ENCODE measurements around the gene FAM53C. TPM values are rescaled to one million over a fixed set of nuclear protein-coding genes. Genes with fewer than 3 reads are reported as not detected.

Gene FAM53C
- total and polyA plus RNA-seq, 10 of the 15 experiments (the other 5 are each of a cell fraction or from before 2014, with no cell fraction given), result 8.0 to 31.3 (median 24.0) TPM

DNA sequence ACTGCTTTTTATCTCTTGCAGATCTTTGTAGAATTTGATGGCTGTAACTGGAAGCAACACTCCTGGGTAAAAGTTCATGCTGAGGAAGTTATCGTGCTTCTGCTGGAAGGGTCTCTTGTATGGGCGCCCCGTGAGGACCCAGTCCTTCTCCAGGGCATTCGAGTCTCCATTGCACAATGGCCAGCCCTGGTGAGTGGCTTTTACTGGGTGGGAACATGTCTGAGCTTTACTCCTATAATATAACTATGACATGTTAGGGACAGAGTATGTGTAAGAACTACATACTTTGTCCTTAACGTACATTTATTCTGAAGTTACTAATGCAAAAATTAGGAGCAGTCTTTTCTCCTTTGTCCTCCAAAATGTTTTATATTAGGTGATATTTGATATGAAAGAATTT lies 34.6 kb downstream of the FAM53C start:
- DNase-seq (ENCODE audit: low read depth, low spot score) (no peak), ATAC-seq (no peak), FAIRE-seq (no peak)
- no peak overlapping the region for H3K9ac ChIP-seq (ENCODE audit: control insufficient read depth, insufficient read depth, low read length)
- H3K79me2 ChIP-seq (ENCODE audit: control insufficient read depth, insufficient read depth, low read length), result peaks cover 39% of the 10 kb centered on the region
- ChIA-PET RAD21 (ENCODE audit: unreplicated experiment) (no interaction called here), CTCF (interaction anchor here (1.2 to 3.3 kb wide), 3 partner anchors 19 to 77 kb away, joined by 3 to 19 read pairs (median 16); partner anchors contain the start of gene KDM3B), POLR2A (interaction anchor here (1.0 to 2.8 kb wide), 3 partner anchors 20 to 35 kb away, joined by 3 to 13 read pairs (median 4); partner anchors contain the start of genes FAM53C and KDM3B), SMC1A (ENCODE audit: uncharacterized antibody, unreplicated experiment) (interaction anchor here (0.8 to 1.6 kb wide), 3 partner anchors 19 to 187 kb away, joined by 3 to 7 read pairs (median 4); no protein-coding TSS in a partner anchor)
- peaks cover under 1 to 12% of the 10 kb centered on the region in 2 experiments; a peak in 3 of 4 replicates for H3K36me3 ChIP-seq (ENCODE audit: control insufficient read depth in 2 of 2, insufficient read depth in 2 of 2, low read length in 1 of 2)
- no peaks in the 10 kb centered on the region for H4K20me1 ChIP-seq (ENCODE audit: control insufficient read depth, insufficient read depth)
- no peak overlapping the region for H3K4me3 ChIP-seq
- H3K27ac ChIP-seq (ENCODE audit: control insufficient read depth, insufficient read depth), result peak overlapping the region; percentile 60
- 64% methylated on average over 5 of the region's 5 CpGs for WGBS (ENCODE audit: insufficient coverage, insufficient replicate concordance, low lambda C conversion rate, missing lambda C conversion rate)
- in situ Hi-C loops (cut with MboI), result no loop called here
- TF ChIP-seq, protein P1, sequence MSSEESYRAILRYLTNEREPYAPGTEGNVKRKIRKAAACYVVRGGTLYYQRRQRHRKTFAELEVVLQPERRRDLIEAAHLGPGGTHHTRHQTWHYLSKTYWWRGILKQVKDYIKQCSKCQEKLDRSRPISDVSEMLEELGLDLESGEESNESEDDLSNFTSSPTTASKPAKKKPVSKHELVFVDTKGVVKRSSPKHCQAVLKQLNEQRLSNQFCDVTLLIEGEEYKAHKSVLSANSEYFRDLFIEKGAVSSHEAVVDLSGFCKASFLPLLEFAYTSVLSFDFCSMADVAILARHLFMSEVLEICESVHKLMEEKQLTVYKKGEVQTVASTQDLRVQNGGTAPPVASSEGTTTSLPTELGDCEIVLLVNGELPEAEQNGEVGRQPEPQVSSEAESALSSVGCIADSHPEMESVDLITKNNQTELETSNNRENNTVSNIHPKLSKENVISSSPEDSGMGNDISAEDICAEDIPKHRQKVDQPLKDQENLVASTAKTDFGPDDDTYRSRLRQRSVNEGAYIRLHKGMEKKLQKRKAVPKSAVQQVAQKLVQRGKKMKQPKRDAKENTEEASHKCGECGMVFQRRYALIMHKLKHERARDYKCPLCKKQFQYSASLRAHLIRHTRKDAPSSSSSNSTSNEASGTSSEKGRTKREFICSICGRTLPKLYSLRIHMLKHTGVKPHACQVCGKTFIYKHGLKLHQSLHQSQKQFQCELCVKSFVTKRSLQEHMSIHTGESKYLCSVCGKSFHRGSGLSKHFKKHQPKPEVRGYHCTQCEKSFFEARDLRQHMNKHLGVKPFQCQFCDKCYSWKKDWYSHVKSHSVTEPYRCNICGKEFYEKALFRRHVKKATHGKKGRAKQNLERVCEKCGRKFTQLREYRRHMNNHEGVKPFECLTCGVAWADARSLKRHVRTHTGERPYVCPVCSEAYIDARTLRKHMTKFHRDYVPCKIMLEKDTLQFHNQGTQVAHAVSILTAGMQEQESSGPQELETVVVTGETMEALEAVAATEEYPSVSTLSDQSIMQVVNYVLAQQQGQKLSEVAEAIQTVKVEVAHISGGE (CRISPR knock-in tag; IDR thresholded peaks at IDR 0.05), result no peak
- TF ChIP-seq HDAC6 (IDR thresholded peaks at IDR 0.05; ENCODE audit: unreplicated experiment), result no peak
- intact Hi-C loops (cut with micrococcal nuclease; ENCODE audit: unreplicated experiment), result no loop called here
- H2AFZ ChIP-seq (ENCODE audit: control insufficient read depth, low read depth, low read length), result no peak overlapping the region
- H3K9me3 ChIP-seq (replicated peaks; ENCODE audit: control insufficient read depth, insufficient read depth, low read length), result no peaks in the 10 kb centered on the region
- no TSS peak for BruUV-seq (replicated peaks)
- no peaks in the 10 kb centered on the region for H3K27me3 ChIP-seq (replicated peaks in 1 of 2; ENCODE audit: control insufficient read depth in 2 of 2, insufficient read depth in 2 of 2, low read length in 1 of 2)
- H3K4me2 ChIP-seq (ENCODE audit: control insufficient read depth, insufficient read depth), result no peak overlapping the region
- peaks cover 15% of the 10 kb centered on the region; the same call in 1 of the 2 replicates for H3K4me1 ChIP-seq (ENCODE audit: control insufficient read depth, insufficient read depth, low read length)

DNA sequence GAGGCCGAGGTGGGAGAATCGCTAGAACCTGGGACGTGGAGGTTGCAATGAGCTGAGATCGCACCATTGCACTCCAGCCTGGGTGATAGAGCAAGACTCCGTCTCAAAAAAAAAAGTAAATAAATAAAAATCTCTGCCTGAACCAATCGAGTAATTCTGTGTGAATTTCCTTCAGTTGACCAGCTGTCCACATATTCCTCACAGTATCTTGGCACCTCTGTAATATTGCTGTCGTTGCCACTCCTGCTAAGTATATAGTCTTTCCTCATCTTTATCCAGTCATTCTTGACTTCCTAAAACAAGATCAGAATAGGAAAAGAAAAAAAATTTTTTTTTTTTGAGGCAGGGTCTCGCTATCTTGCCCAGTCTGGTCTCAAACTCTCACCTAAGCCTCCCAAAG lies 44.3 kb downstream of the FAM53C start:
- CTCF ChIA-PET, result interaction anchor here (1.1 kb wide), 1 partner anchor 12 kb away, joined by 3 read pairs; no protein-coding TSS in a partner anchor
- in situ Hi-C loops (cut with MboI), result no loop called here
- no peak overlapping the region for H3K4me3 ChIP-seq
- WGBS (ENCODE audit: insufficient coverage, insufficient replicate concordance, low lambda C conversion rate, missing lambda C conversion rate), result 96% methylated on average over 8 of the region's 8 CpGs
- SMC1A ChIA-PET (ENCODE audit: uncharacterized antibody, unreplicated experiment), result no interaction called here
- no peak overlapping the region for H3K27ac ChIP-seq (ENCODE audit: control insufficient read depth, insufficient read depth)
- H3K4me2 ChIP-seq (ENCODE audit: control insufficient read depth, insufficient read depth), result no peak overlapping the region
- FAIRE-seq, result no peak
- peaks cover 7 to 31% of the 10 kb centered on the region in 2 experiments for H3K36me3 ChIP-seq (ENCODE audit: control insufficient read depth in 2 of 2, insufficient read depth in 2 of 2, low read length in 1 of 2)
- H3K4me1 ChIP-seq (ENCODE audit: control insufficient read depth, insufficient read depth, low read length), result no peaks in the 10 kb centered on the region
- POLR2A ChIA-PET, result interaction anchor here (0.7 kb wide), 1 partner anchor 1578 kb away, joined by 3 read pairs; no protein-coding TSS in a partner anchor
- H3K9ac ChIP-seq (ENCODE audit: control insufficient read depth, insufficient read depth, low read length), result no peak overlapping the region
- no peaks in the 10 kb centered on the region for H4K20me1 ChIP-seq (ENCODE audit: control insufficient read depth, insufficient read depth)
- H3K9me3 ChIP-seq (replicated peaks; ENCODE audit: control insufficient read depth, insufficient read depth, low read length), result no peaks in the 10 kb centered on the region
- BruUV-seq (replicated peaks), result no TSS peak
- RAD21 ChIA-PET (ENCODE audit: unreplicated experiment), result no interaction called here
- no peaks in the 10 kb centered on the region for H3K27me3 ChIP-seq (replicated peaks in 1 of 2; ENCODE audit: control insufficient read depth in 2 of 2, insufficient read depth in 2 of 2, low read length in 1 of 2)
- intact Hi-C loops (cut with micrococcal nuclease; ENCODE audit: unreplicated experiment), result no loop called here
- H3K79me2 ChIP-seq (ENCODE audit: control insufficient read depth, insufficient read depth, low read length), result no peaks in the 10 kb centered on the region
- TF ChIP-seq, protein P2, sequence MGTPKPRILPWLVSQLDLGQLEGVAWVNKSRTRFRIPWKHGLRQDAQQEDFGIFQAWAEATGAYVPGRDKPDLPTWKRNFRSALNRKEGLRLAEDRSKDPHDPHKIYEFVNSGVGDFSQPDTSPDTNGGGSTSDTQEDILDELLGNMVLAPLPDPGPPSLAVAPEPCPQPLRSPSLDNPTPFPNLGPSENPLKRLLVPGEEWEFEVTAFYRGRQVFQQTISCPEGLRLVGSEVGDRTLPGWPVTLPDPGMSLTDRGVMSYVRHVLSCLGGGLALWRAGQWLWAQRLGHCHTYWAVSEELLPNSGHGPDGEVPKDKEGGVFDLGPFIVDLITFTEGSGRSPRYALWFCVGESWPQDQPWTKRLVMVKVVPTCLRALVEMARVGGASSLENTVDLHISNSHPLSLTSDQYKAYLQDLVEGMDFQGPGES (IDR thresholded peaks at IDR 0.05), result no peak
- TF ChIP-seq SREBF1 (IDR thresholded peaks at IDR 0.05; ENCODE audit: low read length) (no peak), JUNB (IDR thresholded peaks at IDR 0.05) (no peak), GABPA (IDR thresholded peaks at IDR 0.05; ENCODE audit: low read depth) (no peak)
- H2AFZ ChIP-seq (ENCODE audit: control insufficient read depth, low read depth, low read length), result no peak overlapping the region
- no peak for DNase-seq (ENCODE audit: low read depth, low spot score)
- ATAC-seq, result no peak

Measured in GM12878 (cell line).